Memory B cell (primary cell): ENCODE data around the gene MAP7.
"Not testable (repeated sequence)": the region's sequence is repeated elsewhere in the genome, so short reads cannot be mapped to it uniquely, and the experiment has no call there.

Experiments
- ATAC-seq: fragments of 150-1000 bp; cut with Tn5 transposase; 2 replicates; pipeline ENCODE4 v1.10.0; 2021; ENCODE audit warnings: low read depth, mild to moderate bottlenecking, moderate library complexity
- DNase-seq, 2 donors: peaks; one replicate each; pipeline ENCODE4 v3.0.0; 2022; ENCODE audit warnings: low spot score in 2 of 2
- H3K27ac Mint-ChIP-seq: one replicate; pipeline ENCODE4 v1.8.0; 2022; ENCODE audit warnings: mild to moderate bottlenecking, moderate library complexity, mixed read lengths
- H3K27me3 Mint-ChIP-seq: one replicate; pipeline ENCODE4 v1.8.0; 2022; ENCODE audit warnings: mixed read lengths
- H3K36me3 Mint-ChIP-seq: one replicate; pipeline ENCODE4 v1.8.0; 2022; ENCODE audit warnings: mild to moderate bottlenecking, mixed read lengths
- H3K4me1 Mint-ChIP-seq: one replicate; pipeline ENCODE4 v1.8.0; 2022; ENCODE audit warnings: mixed read lengths
- H3K4me3 Mint-ChIP-seq: one replicate; pipeline ENCODE4 v1.8.0; 2022; ENCODE audit warnings: mild to moderate bottlenecking, moderate library complexity, mixed read lengths
- H3K9me3 Mint-ChIP-seq: one replicate; pipeline ENCODE4 v1.8.0; 2022; ENCODE audit warnings: mixed read lengths

Gene MAP7

GRCh38 chr6:136401236-136401635 lies 149.0 kb downstream of the MAP7 start:
- not testable (repeated sequence) for H3K27ac Mint-ChIP-seq, H3K4me3 Mint-ChIP-seq, H3K4me1 Mint-ChIP-seq, ATAC-seq, H3K27me3 Mint-ChIP-seq, DNase-seq, H3K36me3 Mint-ChIP-seq, H3K9me3 Mint-ChIP-seq

- Mint-ChIP-seq H3K4me1 (no peaks in the 10 kb centered on the region), H3K9me3 (no peaks in the 10 kb centered on the region), H3K36me3 (no peaks in the 10 kb centered on the region), H3K27me3 (peaks cover 2% of the 10 kb centered on the region), H3K4me3 (no peak overlapping the region), H3K27ac (no peak overlapping the region)
- ATAC-seq: no peak
- no peak for DNase-seq
These were observed 151.8 kb downstream of the MAP7 start for GRCh38 chr6:136398453-136398852.

GRCh38 chr6:136396908-136397307 lies 153.3 kb downstream of the MAP7 start:
- no peak for DNase-seq
- no peak for ATAC-seq
- Mint-ChIP-seq H3K9me3 (no peaks in the 10 kb centered on the region), H3K4me1 (no peaks in the 10 kb centered on the region), H3K27me3 (peaks cover 2% of the 10 kb centered on the region), H3K36me3 (no peaks in the 10 kb centered on the region), H3K4me3 (no peak overlapping the region), H3K27ac (no peak overlapping the region)

- DNase-seq, H3K4me3 Mint-ChIP-seq, H3K36me3 Mint-ChIP-seq: not testable (repeated sequence)
These were observed 159.3 kb downstream of the MAP7 start for GRCh38 chr6:136390959-136391358.

GRCh38 chr6:136387316-136387715 lies 162.9 kb downstream of the MAP7 start:
- H3K27ac Mint-ChIP-seq: no peak overlapping the region
- no peaks in the 10 kb centered on the region for H3K9me3 Mint-ChIP-seq
- H3K36me3 Mint-ChIP-seq: no peaks in the 10 kb centered on the region
- ATAC-seq (no peak), DNase-seq (no peak)
- no peaks in the 10 kb centered on the region for H3K27me3 Mint-ChIP-seq
- H3K4me1 Mint-ChIP-seq: no peaks in the 10 kb centered on the region
- no peak overlapping the region for H3K4me3 Mint-ChIP-seq

More at GRCh38 chr6:136390959-136391358, 159.3 kb downstream of the MAP7 start:
- H3K27me3 Mint-ChIP-seq, H3K27ac Mint-ChIP-seq, H3K4me1 Mint-ChIP-seq, ATAC-seq, H3K9me3 Mint-ChIP-seq: not testable (repeated sequence)

GRCh38 chr6:136383268-136383937 lies 166.8 kb downstream of the MAP7 start:
- Mint-ChIP-seq H3K27ac (no peak overlapping the region), H3K4me3 (no peak overlapping the region), H3K9me3 (no peaks in the 10 kb centered on the region), H3K27me3 (no peaks in the 10 kb centered on the region), H3K36me3 (no peaks in the 10 kb centered on the region), H3K4me1 (no peaks in the 10 kb centered on the region)
- DNase-seq (no peak), ATAC-seq (no peak)

GRCh38 chr6:136382676-136383252 lies 167.5 kb downstream of the MAP7 start:
- Mint-ChIP-seq H3K9me3 (no peaks in the 10 kb centered on the region), H3K27ac (no peak overlapping the region), H3K27me3 (no peaks in the 10 kb centered on the region), H3K4me1 (no peaks in the 10 kb centered on the region), H3K4me3 (no peak overlapping the region), H3K36me3 (no peaks in the 10 kb centered on the region)
- DNase-seq (no peak), ATAC-seq (no peak)

- Mint-ChIP-seq H3K27me3 (peaks cover 7% of the 10 kb centered on the region), H3K9me3 (no peaks in the 10 kb centered on the region), H3K4me1 (no peaks in the 10 kb centered on the region), H3K27ac (no peak overlapping the region), H3K4me3 (no peak overlapping the region), H3K36me3 (no peaks in the 10 kb centered on the region)
- no peak for ATAC-seq
- no peak for DNase-seq
These were observed 171.3 kb downstream of the MAP7 start for GRCh38 chr6:136378888-136379287.

- ATAC-seq, H3K9me3 Mint-ChIP-seq, H3K4me3 Mint-ChIP-seq, DNase-seq, H3K36me3 Mint-ChIP-seq, H3K4me1 Mint-ChIP-seq, H3K27ac Mint-ChIP-seq: not testable (repeated sequence)
- peaks cover 11% of the 10 kb centered on the region for H3K27me3 Mint-ChIP-seq
These were observed 174.4 kb downstream of the MAP7 start for GRCh38 chr6:136375836-136376235.

GRCh38 chr6:136371959-136372358 lies 178.3 kb downstream of the MAP7 start:
- H3K9me3 Mint-ChIP-seq: no peaks in the 10 kb centered on the region
- H3K27me3 Mint-ChIP-seq: peaks cover 12% of the 10 kb centered on the region
- no peak for ATAC-seq
- H3K4me1 Mint-ChIP-seq: peaks cover 3% of the 10 kb centered on the region
- DNase-seq: no peak
- no peaks in the 10 kb centered on the region for H3K36me3 Mint-ChIP-seq
- H3K4me3 Mint-ChIP-seq: no peak overlapping the region
- no peak overlapping the region for H3K27ac Mint-ChIP-seq

- H3K27ac Mint-ChIP-seq: no peak overlapping the region
- H3K4me3 Mint-ChIP-seq: no peak overlapping the region
- no peak for ATAC-seq
- no peaks in the 10 kb centered on the region for H3K9me3 Mint-ChIP-seq
- peaks cover 6% of the 10 kb centered on the region for H3K4me1 Mint-ChIP-seq
- peaks cover 8% of the 10 kb centered on the region for H3K27me3 Mint-ChIP-seq
- no peaks in the 10 kb centered on the region for H3K36me3 Mint-ChIP-seq
- DNase-seq: no peak
These were observed 179.1 kb downstream of the MAP7 start for GRCh38 chr6:136370988-136371728.

GRCh38 chr6:136365776-136366354 lies 184.4 kb downstream of the MAP7 start:
- Mint-ChIP-seq H3K4me1 (peaks cover 19% of the 10 kb centered on the region), H3K36me3 (peaks cover 7% of the 10 kb centered on the region), H3K4me3 (peak overlapping the region; percentile 65), H3K9me3 (no peaks in the 10 kb centered on the region), H3K27me3 (peaks cover 2% of the 10 kb centered on the region), H3K27ac (peak overlapping the region; percentile 64)
- DNase-seq: peak; percentile 20 to 32
- peak; percentile 96 for ATAC-seq

- Mint-ChIP-seq H3K4me3 (no peak overlapping the region), H3K36me3 (peaks cover 7% of the 10 kb centered on the region), H3K9me3 (no peaks in the 10 kb centered on the region), H3K4me1 (peaks cover 19% of the 10 kb centered on the region), H3K27ac (peak overlapping the region; percentile 26), H3K27me3 (no peaks in the 10 kb centered on the region)
- ATAC-seq (no peak), DNase-seq (no peak)
These were observed 187.5 kb downstream of the MAP7 start for GRCh38 chr6:136362421-136363356.
